ENCODE results near the gene C3orf62.
"Not testable (repeated sequence)": the region's sequence is repeated elsewhere in the genome, so short reads cannot be mapped to it uniquely, and the experiment has no call there.

C3orf62 gene

GRCh38 chr3:49266410-49267095 lies 10.5 kb downstream of the C3orf62 start:
- DNase-seq, result no peak

GRCh38 chr3:49265661-49266386 lies 11.2 kb downstream of the C3orf62 start:
- DNase-seq, result no peak

- no peak for DNase-seq
Measured at GRCh38 chr3:49263159-49263889, 13.7 kb downstream of the C3orf62 start.

- DNase-seq, result no peak
Measured at GRCh38 chr3:49260806-49261324, 16.2 kb downstream of the C3orf62 start.

- DNase-seq, result no peak
Measured at GRCh38 chr3:49257187-49257586, 19.8 kb downstream of the C3orf62 start.

- no peak for DNase-seq
Measured at GRCh38 chr3:49255718-49256511, 21.1 kb downstream of the C3orf62 start.

- no peak for DNase-seq
Measured at GRCh38 chr3:49255112-49255511, 21.9 kb downstream of the C3orf62 start.

GRCh38 chr3:49253512-49253911 lies 23.5 kb downstream of the C3orf62 start:
- no peak for DNase-seq

GRCh38 chr3:49248840-49249227 lies 28.2 kb downstream of the C3orf62 start:
- peak; percentile 84 for DNase-seq

GRCh38 chr3:49244581-49245205 lies 32.3 kb downstream of the C3orf62 start:
- DNase-seq, result peak; percentile 7

GRCh38 chr3:49240091-49240490 lies 36.9 kb downstream of the C3orf62 start:
- DNase-seq, result not testable (repeated sequence)

- peak; percentile 100 for DNase-seq
Measured at GRCh38 chr3:49238274-49239127, 38.5 kb downstream of the C3orf62 start.

- no peak for DNase-seq
Measured at GRCh38 chr3:49237344-49237743, 39.7 kb downstream of the C3orf62 start.

GRCh38 chr3:49236226-49236625 lies 40.8 kb downstream of the C3orf62 start:
- no peak for DNase-seq

GRCh38 chr3:49228817-49229216 lies 48.2 kb downstream of the C3orf62 start:
- not testable (repeated sequence) for DNase-seq

- no peak for DNase-seq
Measured at GRCh38 chr3:49222002-49222401, 55.0 kb downstream of the C3orf62 start.

GRCh38 chr3:49220985-49221563 lies 56.0 kb downstream of the C3orf62 start:
- DNase-seq, result not testable (repeated sequence)

- DNase-seq, result no peak
Measured at GRCh38 chr3:49219132-49219531, 57.9 kb downstream of the C3orf62 start.
